RWPE1 (cell line): ENCODE measurements around the gene CAT.
A peak's percentile ranks its signal among the peaks of the same experiment; 100 is the strongest.

Experiments used
- CTCF ChIA-PET: fragments of 350-600 bp; sonication (Branson Sonifier 250); formaldehyde crosslinking; extraction: SDS; loops from one replicate; lab custom pipeline; 2021; lab: Yijun Ruan, JAX
- POLR2A ChIA-PET: fragments of 400-600 bp; formaldehyde crosslinking; extraction: SDS; loops from one replicate; lab custom pipeline; 2020; ENCODE audit warnings: antibody characterized with exemption; ENCODE audit not compliant: low non-redundant PET; lab: Yijun Ruan, JAX
- DNase-seq: peaks from one replicate; pipeline ENCODE4 v3.0.0; 2012; ENCODE audit warnings: low spot score
- H3K27ac ChIP-seq: fragments of 450-650 bp; 2 replicates; pipeline ENCODE4 v1.5.1; 2017
- CTCF ChIP-seq: fragments of 450-650 bp; conservative IDR thresholded peaks from 2 replicates; pipeline ENCODE4 v1.5.1; 2017; ENCODE audit warnings: low read depth, mild to moderate bottlenecking

Gene CAT

DNA sequence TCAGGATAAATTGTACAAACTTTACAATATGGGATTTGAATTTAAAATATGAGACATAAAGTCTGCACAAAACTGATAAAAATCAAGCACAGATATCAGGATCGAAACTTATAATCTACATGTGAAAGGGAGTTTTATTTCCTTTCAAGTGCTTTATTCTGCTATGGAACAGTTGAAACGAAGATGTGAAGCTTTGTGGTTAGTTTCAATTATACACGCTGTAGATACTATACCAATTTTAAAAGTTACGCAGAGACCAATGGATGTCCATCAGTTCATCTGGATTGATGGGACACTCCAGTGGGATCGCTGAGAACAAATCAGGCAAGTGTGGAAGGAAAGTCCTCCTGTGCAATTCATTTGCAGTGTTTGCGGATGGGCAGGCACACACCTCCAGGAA lies 34.5 kb upstream of the CAT start:
- CTCF ChIA-PET, result no interaction called here
- H3K27ac ChIP-seq, result no peak overlapping the region
- TF ChIP-seq CTCF, result no peak
- POLR2A ChIA-PET, result no interaction called here
- no peak for DNase-seq

- CTCF ChIA-PET, result no interaction called here
- TF ChIP-seq CTCF, result no peak
- DNase-seq, result peak; percentile 42
- H3K27ac ChIP-seq, result no peak overlapping the region
- POLR2A ChIA-PET, result no interaction called here
Observed at GRCh38 chr11:34405079-34405858, 33.5 kb upstream of the CAT start.

- no peak for TF ChIP-seq CTCF
- ChIA-PET POLR2A (no interaction called here), CTCF (no interaction called here)
- no peak for DNase-seq
- H3K27ac ChIP-seq, result no peak overlapping the region
Observed at GRCh38 chr11:34406413-34406812, 32.3 kb upstream of the CAT start.

- peak; percentile 32 for DNase-seq
- TF ChIP-seq CTCF, result no peak
- CTCF ChIA-PET, result interaction anchor here (0.7 kb wide), 1 partner anchor 169 kb away, joined by 3 read pairs; no protein-coding TSS in a partner anchor
- POLR2A ChIA-PET, result no interaction called here
- H3K27ac ChIP-seq, result no peak overlapping the region
Observed at GRCh38 chr11:34407121-34407813, 31.5 kb upstream of the CAT start.

- no peak for TF ChIP-seq CTCF
- ChIA-PET CTCF (no interaction called here), POLR2A (interaction anchor here (0.5 kb wide), 1 partner anchor 31 kb away, joined by 3 read pairs; no protein-coding TSS in a partner anchor)
- no peak for DNase-seq
- H3K27ac ChIP-seq, result no peak overlapping the region
Observed at GRCh38 chr11:34408580-34409172, 30.1 kb upstream of the CAT start.

GRCh38 chr11:34411111-34411510 lies 27.6 kb upstream of the CAT start:
- DNase-seq, result no peak
- H3K27ac ChIP-seq, result no peak overlapping the region
- CTCF ChIA-PET, result no interaction called here
- POLR2A ChIA-PET, result no interaction called here
- TF ChIP-seq CTCF, result no peak
